Stomach (tissue), 9 donors: ENCODE data around the gene GMEB2. TPM values are rescaled to one million over a fixed set of nuclear protein-coding genes. Genes with fewer than 3 reads are reported as not detected.

Experiments used
- DNase-seq, 2 donors: peaks; one replicate each; pipeline versions ENCODE4 v3.0.0 to v3.0.0-alpha.2; 2013 to 2019
- H3K27ac ChIP-seq, 5 donors: fragments of 200-600 bp in 4 of 5; sonication (generic) in 4 of 5; one replicate each; pipeline ENCODE4 v1.5.1; 2013 to 2019; ENCODE audit warnings: mild to moderate bottlenecking in 1 of 5, moderate library complexity in 1 of 5
- H3K27me3 ChIP-seq, 3 donors: fragments of 200-600 bp; sonication (generic); one replicate each; pipeline ENCODE4 v1.5.1; 2017 to 2019; ENCODE audit warnings: mixed run types in 1 of 3
- H3K36me3 ChIP-seq, 4 donors: fragments of 200-600 bp; sonication (generic); 1 replicate in 3 of 4; 2 replicates in 1 of 4; pipeline ENCODE4 v1.5.1; 2016 to 2019
- H3K4me1 ChIP-seq, 4 donors: fragments of 200-600 bp; sonication (generic); one replicate each; pipeline ENCODE4 v1.5.1; 2016 to 2019
- H3K4me3 ChIP-seq, 4 donors: fragments of 200-600 bp; sonication (generic) in 3 of 4; one replicate each; pipeline ENCODE4 v1.5.1; 2016 to 2019; ENCODE audit warnings: mild to moderate bottlenecking in 1 of 4
- H3K9me3 ChIP-seq, 4 donors: fragments of 200-600 bp; sonication (generic); one replicate each; pipeline ENCODE4 v1.5.1; 2016 to 2019
- CTCF ChIP-seq, 7 experiments: fragments of 450-650 bp in 4 of 7; fragments of 200-600 bp in 3 of 7; sonication (generic) in 3 of 7; IDR thresholded peaks; one replicate each; pipeline ENCODE4 v1.5.1; 2016 to 2019; ENCODE audit warnings: antibody characterized with exemption in 7 of 7, control low read depth in 2 of 7, mild to moderate bottlenecking in 1 of 7
- EP300 ChIP-seq: sonication (generic); formaldehyde crosslinking; IDR thresholded peaks from one replicate; pipeline ENCODE4 v1.6.1; 2017; ENCODE audit warnings: antibody characterized with exemption
- POLR2A ChIP-seq, 4 donors: fragments of 450-650 bp; IDR thresholded peaks; one replicate each; pipeline ENCODE4 v1.6.1; 2016; ENCODE audit warnings: antibody characterized with exemption in 4 of 4, control low read depth in 2 of 4, mild to moderate bottlenecking in 1 of 4, moderate library complexity in 1 of 4
- POLR2AphosphoS5 ChIP-seq, 3 donors: sonication (generic); formaldehyde crosslinking; IDR thresholded peaks; one replicate each; pipeline ENCODE4 v1.6.1; 2016; ENCODE audit warnings: antibody characterized with exemption in 3 of 3
- WGBS, 5 donors: extraction: QIAGEN DNeasy Blood & Tissue Kit in 3 of 5; methylation state at CpG; one replicate each; pipeline versions ENCODE4 v1.1.5 to v1.1.7; 2013 to 2018; 5-methylcytosine and 5-hydroxymethylcytosine counted together
- intact Hi-C: fragments of 100-400 bp; cut with DNase I; formaldehyde crosslinking; loops from one replicate; pipeline ENCODE4 v1.15.1; 2023; ENCODE audit warnings: low total_unique reads
- polyA plus RNA-seq, 3 donors: library from polyadenylated mRNA; stranded (reverse); fragments of 200-250 nt; gene quantifications; one replicate each; pipeline ENCODE4 v1.2.3, GENCODE V29; 2013
- total RNA-seq, 5 donors: library from RNA; depleted of rRNA; stranded (reverse); fragments of >200 nt; gene quantifications; one replicate each; pipeline versions ENCODE4 v1.1.0 to v1.2.3, GENCODE V29; 2014 to 2016
- donor health status: healthy with polysubstance abuse.
- donor health status: Bipolar disorder and iron deficiency.
- donor health status: healthy.

The GMEB2 gene
- total and polyA plus RNA-seq, 8 donors, result 1.8 to 20.4 (median 7.5) TPM

GRCh38 chr20:63564036-63564810 lies 62.7 kb downstream of the GMEB2 start:
- Histone ChIP-seq H3K36me3 (peaks cover 56 to 98% (median 93%) of the 10 kb centered on the region in 4 donors), H3K9me3 (no peaks in the 10 kb centered on the region), H3K4me1 (peaks cover 0 to 14% (median 11%) of the 10 kb centered on the region in 4 donors), H3K27me3 (no peaks in the 10 kb centered on the region), H3K27ac (no peak overlapping the region), H3K4me3 (no peak overlapping the region)
- 94 to 96% (median 95%) methylated on average over 27 to 62 of the region's 62 CpGs for WGBS, 5 donors
- intact Hi-C loops, result no loop called here
- TF ChIP-seq EP300 (no peak), CTCF (IDR thresholded peaks at IDR 0.05) (no peak)
- DNase-seq, result no peak

- H3K4me3 ChIP-seq, result no peak overlapping the region
- H3K9me3 ChIP-seq, result no peaks in the 10 kb centered on the region
- DNase-seq, result no peak
- 91 to 96% (median 93%) methylated on average over 18 to 55 of the region's 55 CpGs for WGBS, 5 donors
- TF ChIP-seq CTCF (IDR thresholded peaks at IDR 0.05) (no peak), EP300 (no peak), POLR2A (IDR thresholded peaks at IDR 0.05) (no peak), POLR2AphosphoS5 (IDR thresholded peaks at IDR 0.05) (no peak)
- intact Hi-C loops, result no loop called here
- peaks cover 64 to 98% (median 97%) of the 10 kb centered on the region in 4 donors for H3K36me3 ChIP-seq
- no peak overlapping the region for H3K27ac ChIP-seq
- H3K27me3 ChIP-seq, result no peaks in the 10 kb centered on the region
- peaks cover 0 to 5% (median 3%) of the 10 kb centered on the region in 4 donors for H3K4me1 ChIP-seq
Observed at GRCh38 chr20:63563225-63563935, 63.5 kb downstream of the GMEB2 start.

GRCh38 chr20:63562461-63563224 lies 64.3 kb downstream of the GMEB2 start:
- no peak overlapping the region for H3K4me3 ChIP-seq
- no peak overlapping the region for H3K27ac ChIP-seq
- no peak for DNase-seq
- H3K27me3 ChIP-seq, result no peaks in the 10 kb centered on the region
- H3K4me1 ChIP-seq, result no peaks in the 10 kb centered on the region
- intact Hi-C loops, result no loop called here
- H3K9me3 ChIP-seq, result no peaks in the 10 kb centered on the region
- H3K36me3 ChIP-seq, result peaks cover 66 to 98% (median 95%) of the 10 kb centered on the region in 4 donors
- 92 to 97% (median 94%) methylated on average over 12 to 54 of the region's 54 CpGs for WGBS, 5 donors
- TF ChIP-seq CTCF (IDR thresholded peaks at IDR 0.05), result no peak
- TF ChIP-seq POLR2A (IDR thresholded peaks at IDR 0.05), result no peak
- TF ChIP-seq EP300, result no peak
- no peak for TF ChIP-seq POLR2AphosphoS5 (IDR thresholded peaks at IDR 0.05)

GRCh38 chr20:63561624-63562396 lies 65.1 kb downstream of the GMEB2 start:
- DNase-seq, result no peak
- no peak overlapping the region for H3K27ac ChIP-seq
- peaks cover 66 to 92% (median 87%) of the 10 kb centered on the region in 4 donors for H3K36me3 ChIP-seq
- H3K4me1 ChIP-seq, result no peaks in the 10 kb centered on the region
- no peak overlapping the region for H3K4me3 ChIP-seq
- H3K27me3 ChIP-seq, result no peaks in the 10 kb centered on the region
- H3K9me3 ChIP-seq, result no peaks in the 10 kb centered on the region
- no peak for TF ChIP-seq POLR2A (IDR thresholded peaks at IDR 0.05)
- TF ChIP-seq EP300, result no peak
- TF ChIP-seq CTCF (IDR thresholded peaks at IDR 0.05), result no peak
- no peak for TF ChIP-seq POLR2AphosphoS5 (IDR thresholded peaks at IDR 0.05)
- intact Hi-C loops, result no loop called here
- WGBS, 5 donors, result 88 to 93% (median 92%) methylated on average over 24 to 36 of the region's 36 CpGs
